Measurements from ENCODE around the gene MAU2. TPM values are rescaled to one million over a fixed set of nuclear protein-coding genes. Genes with fewer than 3 reads are reported as not detected.
A peak's percentile ranks its signal among the peaks of the same experiment; 100 is the strongest.

Gene MAU2
- total RNA-seq, 1 donor from 2014 or later = 37.0 TPM

GRCh38 chr19:19321141-19321577 lies 530 bp downstream of the MAU2 start:
- H3K9me3 ChIP-seq (ENCODE audit: insufficient read depth, low read depth, low read length) = no peaks in the 10 kb centered on the region
- FAIRE-seq (no peak), DNase-seq (ENCODE audit: low read depth) (no peak)
- Mint-ChIP-seq H3K9me3 (ENCODE audit: unreplicated experiment) (no peaks in the 10 kb centered on the region), H3K4me3 (ENCODE audit: unreplicated experiment) (peak overlapping the region; percentile 97), H3K27me3 (ENCODE audit: low read depth, unreplicated experiment) (no peaks in the 10 kb centered on the region), H3K4me1 (ENCODE audit: low read depth, unreplicated experiment) (peaks cover 5% of the 10 kb centered on the region), H3K36me3 (ENCODE audit: low read depth, unreplicated experiment) (peaks cover 18% of the 10 kb centered on the region), H3K27ac (ENCODE audit: unreplicated experiment) (peak overlapping the region; percentile 83)
- H3K27me3 ChIP-seq (ENCODE audit: insufficient read depth, low read length) = no peaks in the 10 kb centered on the region
- peaks cover 10% of the 10 kb centered on the region for H3K36me3 ChIP-seq (ENCODE audit: insufficient read depth, low read length)
- peak overlapping the region; percentile 87 for H3K4me3 ChIP-seq (ENCODE audit: insufficient read depth, low read depth, low read length)
- H3K79me2 ChIP-seq (ENCODE audit: insufficient read depth, low read length) = peaks cover 93% of the 10 kb centered on the region
- TF ChIP-seq EZH2 (IDR thresholded peaks at IDR 0.05; ENCODE audit: insufficient read depth, low read length) = no peak
- TF ChIP-seq, protein P1, sequence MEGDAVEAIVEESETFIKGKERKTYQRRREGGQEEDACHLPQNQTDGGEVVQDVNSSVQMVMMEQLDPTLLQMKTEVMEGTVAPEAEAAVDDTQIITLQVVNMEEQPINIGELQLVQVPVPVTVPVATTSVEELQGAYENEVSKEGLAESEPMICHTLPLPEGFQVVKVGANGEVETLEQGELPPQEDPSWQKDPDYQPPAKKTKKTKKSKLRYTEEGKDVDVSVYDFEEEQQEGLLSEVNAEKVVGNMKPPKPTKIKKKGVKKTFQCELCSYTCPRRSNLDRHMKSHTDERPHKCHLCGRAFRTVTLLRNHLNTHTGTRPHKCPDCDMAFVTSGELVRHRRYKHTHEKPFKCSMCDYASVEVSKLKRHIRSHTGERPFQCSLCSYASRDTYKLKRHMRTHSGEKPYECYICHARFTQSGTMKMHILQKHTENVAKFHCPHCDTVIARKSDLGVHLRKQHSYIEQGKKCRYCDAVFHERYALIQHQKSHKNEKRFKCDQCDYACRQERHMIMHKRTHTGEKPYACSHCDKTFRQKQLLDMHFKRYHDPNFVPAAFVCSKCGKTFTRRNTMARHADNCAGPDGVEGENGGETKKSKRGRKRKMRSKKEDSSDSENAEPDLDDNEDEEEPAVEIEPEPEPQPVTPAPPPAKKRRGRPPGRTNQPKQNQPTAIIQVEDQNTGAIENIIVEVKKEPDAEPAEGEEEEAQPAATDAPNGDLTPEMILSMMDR (IDR thresholded peaks at IDR 0.05; ENCODE audit: insufficient read depth, low read depth, low read length) = no peak
- peak overlapping the region; percentile 95 for H3K4me2 ChIP-seq (ENCODE audit: low read length)
- H2AFZ ChIP-seq (ENCODE audit: low read depth, low read length) = peak overlapping the region; percentile 99
- peak overlapping the region; percentile 98 for H3K9ac ChIP-seq (ENCODE audit: low read length)
- H3K4me1 ChIP-seq (ENCODE audit: insufficient read depth, low read length) = peaks cover 14% of the 10 kb centered on the region
- H3K27ac ChIP-seq (ENCODE audit: low read depth, low read length) = peak overlapping the region; percentile 99
- H4K20me1 ChIP-seq (ENCODE audit: insufficient read depth, low read length) = peaks cover 31% of the 10 kb centered on the region

GRCh38 chr19:19324059-19324770 lies 3.6 kb downstream of the MAU2 start:
- FAIRE-seq (no peak), DNase-seq (ENCODE audit: low read depth) (no peak)
- Histone ChIP-seq H3K27ac (ENCODE audit: low read depth, low read length) (no peak overlapping the region), H4K20me1 (ENCODE audit: insufficient read depth, low read length) (peaks cover 37% of the 10 kb centered on the region), H2AFZ (ENCODE audit: low read depth, low read length) (no peak overlapping the region), H3K27me3 (ENCODE audit: insufficient read depth, low read length) (no peaks in the 10 kb centered on the region), H3K36me3 (ENCODE audit: insufficient read depth, low read length) (peaks cover 14% of the 10 kb centered on the region), H3K4me2 (ENCODE audit: low read length) (no peak overlapping the region), H3K9me3 (ENCODE audit: insufficient read depth, low read depth, low read length) (no peaks in the 10 kb centered on the region), H3K9ac (ENCODE audit: low read length) (no peak overlapping the region), H3K4me3 (ENCODE audit: insufficient read depth, low read depth, low read length) (no peak overlapping the region), H3K4me1 (ENCODE audit: insufficient read depth, low read length) (peaks cover 13% of the 10 kb centered on the region), H3K79me2 (ENCODE audit: insufficient read depth, low read length) (peaks cover 84% of the 10 kb centered on the region)
- Mint-ChIP-seq H3K27ac (ENCODE audit: unreplicated experiment) (no peak overlapping the region), H3K36me3 (ENCODE audit: low read depth, unreplicated experiment) (peaks cover 17% of the 10 kb centered on the region), H3K4me1 (ENCODE audit: low read depth, unreplicated experiment) (peaks cover 5% of the 10 kb centered on the region), H3K4me3 (ENCODE audit: unreplicated experiment) (no peak overlapping the region), H3K9me3 (ENCODE audit: unreplicated experiment) (no peaks in the 10 kb centered on the region), H3K27me3 (ENCODE audit: low read depth, unreplicated experiment) (no peaks in the 10 kb centered on the region)
- TF ChIP-seq, protein P1 (IDR thresholded peaks at IDR 0.05; ENCODE audit: insufficient read depth, low read depth, low read length) = no peak
- no peak for TF ChIP-seq EZH2 (IDR thresholded peaks at IDR 0.05; ENCODE audit: insufficient read depth, low read length)

- H3K9me3 Mint-ChIP-seq (ENCODE audit: unreplicated experiment) = no peaks in the 10 kb centered on the region
- no peak for TF ChIP-seq EZH2 (IDR thresholded peaks at IDR 0.05; ENCODE audit: insufficient read depth, low read length)
- TF ChIP-seq, protein P1 (IDR thresholded peaks at IDR 0.05; ENCODE audit: insufficient read depth, low read depth, low read length) = no peak
- H4K20me1 ChIP-seq (ENCODE audit: insufficient read depth, low read length) = peaks cover 58% of the 10 kb centered on the region
- no peaks in the 10 kb centered on the region for H3K27me3 Mint-ChIP-seq (ENCODE audit: low read depth, unreplicated experiment)
- DNase-seq (ENCODE audit: low read depth) (no peak), FAIRE-seq (no peak)
- no peak overlapping the region for H3K27ac Mint-ChIP-seq (ENCODE audit: unreplicated experiment)
- no peak overlapping the region for H3K4me3 ChIP-seq (ENCODE audit: insufficient read depth, low read depth, low read length)
- peaks cover 70% of the 10 kb centered on the region for H3K79me2 ChIP-seq (ENCODE audit: insufficient read depth, low read length)
- no peak overlapping the region for H3K27ac ChIP-seq (ENCODE audit: low read depth, low read length)
- no peak overlapping the region for H3K4me3 Mint-ChIP-seq (ENCODE audit: unreplicated experiment)
- H3K36me3 ChIP-seq (ENCODE audit: insufficient read depth, low read length) = peaks cover 21% of the 10 kb centered on the region
- H3K4me1 Mint-ChIP-seq (ENCODE audit: low read depth, unreplicated experiment) = peaks cover 5% of the 10 kb centered on the region
- H3K36me3 Mint-ChIP-seq (ENCODE audit: low read depth, unreplicated experiment) = peaks cover 20% of the 10 kb centered on the region
- peaks cover 3% of the 10 kb centered on the region for H3K4me1 ChIP-seq (ENCODE audit: insufficient read depth, low read length)
- H3K9ac ChIP-seq (ENCODE audit: low read length) = no peak overlapping the region
- no peak overlapping the region for H2AFZ ChIP-seq (ENCODE audit: low read depth, low read length)
- no peaks in the 10 kb centered on the region for H3K27me3 ChIP-seq (ENCODE audit: insufficient read depth, low read length)
- H3K9me3 ChIP-seq (ENCODE audit: insufficient read depth, low read depth, low read length) = no peaks in the 10 kb centered on the region
- no peak overlapping the region for H3K4me2 ChIP-seq (ENCODE audit: low read length)
Measured at GRCh38 chr19:19327672-19328071, 7.0 kb downstream of the MAU2 start.
